T-helper 17 cell (primary cell): Measurements from ENCODE around the gene ATP1B4. TPM values are rescaled to one million over a fixed set of nuclear protein-coding genes. Genes with fewer than 3 reads are reported as not detected.

Source experiments
- ATAC-seq: fragments of 150-1000 bp; cut with Tn5 transposase; 2 replicates; pipeline ENCODE4 v1.10.0; 2021; ENCODE audit warnings: mild to moderate bottlenecking, moderate library complexity
- DNase-seq, 3 donors: peaks; one replicate each; pipeline versions ENCODE4 v3.0.0 to v3.0.0-alpha.2; 2020 to 2021
- H3K9me3 ChIP-seq: one replicate; pipeline ENCODE4 v1.7.0; 2013; ENCODE audit warnings: low read length, mild to moderate bottlenecking; ENCODE audit not compliant: control insufficient read depth, poor library complexity, severe bottlenecking
- H3K27ac Mint-ChIP-seq: one replicate; pipeline ENCODE4 v1.8.0; 2022; ENCODE audit warnings: mild to moderate bottlenecking, moderate library complexity, mixed read lengths
- H3K27me3 Mint-ChIP-seq: one replicate; pipeline ENCODE4 v1.8.0; 2022; ENCODE audit warnings: mixed read lengths
- H3K36me3 Mint-ChIP-seq: one replicate; pipeline ENCODE4 v1.8.0; 2022; ENCODE audit warnings: low read depth, mixed read lengths
- H3K4me1 Mint-ChIP-seq: one replicate; pipeline ENCODE4 v1.8.0; 2022; ENCODE audit warnings: mild to moderate bottlenecking, mixed read lengths
- H3K4me3 Mint-ChIP-seq: one replicate; pipeline ENCODE4 v1.8.0; 2022; ENCODE audit warnings: mild to moderate bottlenecking, moderate library complexity, mixed read lengths
- total RNA-seq, 4 donors: library from RNA in 2 of 4; stranded (reverse) in 2 of 4; gene quantifications; one replicate each; pipeline ENCODE4 v1.2.3 and lab custom pipeline; 2022 to 2026

ATP1B4 gene
- total RNA-seq, 2 donors from 2014 or later: not detected

DNA sequence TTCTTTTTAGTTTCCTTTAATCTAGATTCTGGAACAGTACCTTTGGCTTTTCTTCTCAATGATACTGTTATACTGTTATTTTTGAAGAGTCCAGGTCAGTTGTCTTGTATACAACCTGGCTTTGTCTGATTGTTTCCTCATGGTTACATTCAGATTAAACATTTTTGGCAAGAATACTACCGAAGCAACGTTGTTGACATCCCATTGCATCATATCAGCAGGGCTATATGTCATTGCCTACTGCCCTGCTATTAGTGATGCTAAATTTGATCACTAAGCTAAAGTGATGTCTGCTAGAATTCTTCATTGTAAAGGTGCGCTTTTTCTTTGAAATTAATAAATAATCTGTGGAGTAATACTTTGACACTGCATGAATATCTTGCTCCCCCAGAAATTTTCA lies 5.8 kb upstream of the ATP1B4 start:
- H3K27me3 Mint-ChIP-seq: peaks cover 5% of the 10 kb centered on the region
- H3K27ac Mint-ChIP-seq: no peak overlapping the region
- DNase-seq (no peak), ATAC-seq (no peak)
- H3K9me3 ChIP-seq: no peaks in the 10 kb centered on the region
- H3K4me3 Mint-ChIP-seq: no peak overlapping the region
- H3K36me3 Mint-ChIP-seq: no peaks in the 10 kb centered on the region
- no peaks in the 10 kb centered on the region for H3K4me1 Mint-ChIP-seq

DNA sequence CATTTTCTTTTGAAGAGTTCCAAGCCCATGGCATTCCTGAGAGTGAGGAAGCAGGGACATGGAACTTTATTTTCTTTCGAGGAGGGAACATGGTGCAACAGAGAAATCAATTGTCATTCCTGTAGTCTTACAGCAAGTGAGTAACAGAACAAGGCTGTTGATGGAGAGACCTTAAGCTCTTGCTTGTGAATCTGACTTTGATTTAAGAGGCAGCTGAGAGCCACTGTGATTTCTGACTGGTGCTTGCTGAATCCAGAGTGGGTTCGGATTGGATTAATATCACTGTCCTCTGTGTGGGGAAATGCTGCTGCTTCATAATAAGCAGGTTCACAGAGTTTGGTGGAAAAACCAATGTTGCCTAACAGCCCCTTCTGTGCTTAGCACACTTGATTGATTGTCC lies 4.7 kb upstream of the ATP1B4 start:
- Mint-ChIP-seq H3K27ac (no peak overlapping the region), H3K36me3 (no peaks in the 10 kb centered on the region), H3K27me3 (peaks cover 5% of the 10 kb centered on the region), H3K4me1 (no peaks in the 10 kb centered on the region), H3K4me3 (no peak overlapping the region)
- H3K9me3 ChIP-seq: no peaks in the 10 kb centered on the region
- ATAC-seq: no peak
- no peak for DNase-seq

DNA sequence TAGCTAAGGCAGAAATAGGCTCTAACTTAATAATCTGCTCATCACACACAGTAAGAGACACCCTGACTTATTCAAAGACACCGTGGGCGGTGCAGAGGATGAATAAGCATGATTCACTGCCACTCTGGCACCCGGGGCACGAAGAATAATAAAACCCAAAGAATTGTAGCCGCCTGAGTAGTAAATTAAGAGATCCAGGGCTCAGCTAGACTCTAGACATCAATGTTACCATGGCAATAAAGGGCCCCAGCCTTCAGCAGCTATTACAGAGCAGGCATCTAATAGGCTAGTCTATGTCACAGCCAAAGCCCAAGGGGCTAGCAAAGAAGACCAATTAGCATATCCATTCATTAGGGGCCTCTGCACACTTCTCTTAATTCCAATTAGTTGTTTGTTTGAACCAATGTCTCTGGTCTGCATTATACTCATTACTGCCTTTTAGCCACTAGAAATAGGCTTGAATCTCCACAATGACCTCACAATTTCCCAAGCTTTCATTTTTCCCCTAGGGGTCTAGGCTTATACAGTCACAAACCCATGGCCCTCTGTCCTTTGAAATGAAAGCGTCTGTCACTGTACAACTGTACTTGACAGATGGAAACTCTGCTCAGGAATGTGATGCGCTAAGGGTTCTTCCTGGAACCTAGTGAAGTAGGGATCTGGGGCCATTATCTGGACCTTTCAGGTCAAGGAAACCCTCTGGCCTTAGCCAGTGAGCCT lies 3.0 kb upstream of the ATP1B4 start:
- Mint-ChIP-seq H3K4me3 (no peak overlapping the region), H3K27me3 (peaks cover 5% of the 10 kb centered on the region), H3K36me3 (no peaks in the 10 kb centered on the region), H3K27ac (no peak overlapping the region), H3K4me1 (no peaks in the 10 kb centered on the region)
- DNase-seq: no peak
- ATAC-seq: no peak
- no peaks in the 10 kb centered on the region for H3K9me3 ChIP-seq

DNA sequence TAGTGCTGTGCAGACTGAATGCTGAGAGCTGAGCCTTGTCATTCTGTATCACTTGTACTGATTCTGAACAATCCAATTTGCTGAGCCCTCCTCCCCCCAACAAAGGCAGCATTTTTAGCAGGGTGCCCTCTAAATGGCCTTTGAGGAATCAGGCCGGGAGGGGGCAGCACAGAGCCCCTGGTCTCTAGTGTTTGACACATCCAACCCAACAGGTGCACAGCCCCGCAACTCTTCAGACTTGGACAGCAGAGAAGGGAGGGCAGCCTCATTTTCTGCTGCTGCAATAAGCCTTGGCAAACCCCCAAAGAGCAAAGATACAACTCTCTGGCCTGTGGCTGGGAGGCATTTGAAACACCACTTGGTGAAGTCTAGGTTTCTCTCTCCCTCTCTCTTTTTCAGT lies 3.4 kb downstream of the ATP1B4 start:
- no peak overlapping the region for H3K27ac Mint-ChIP-seq
- no peaks in the 10 kb centered on the region for H3K36me3 Mint-ChIP-seq
- no peaks in the 10 kb centered on the region for H3K4me1 Mint-ChIP-seq
- no peak overlapping the region for H3K4me3 Mint-ChIP-seq
- DNase-seq (peak; percentile 12 to 22 (median 22)), ATAC-seq (peak; percentile 54)
- no peaks in the 10 kb centered on the region for H3K27me3 Mint-ChIP-seq
- H3K9me3 ChIP-seq: no peaks in the 10 kb centered on the region

DNA sequence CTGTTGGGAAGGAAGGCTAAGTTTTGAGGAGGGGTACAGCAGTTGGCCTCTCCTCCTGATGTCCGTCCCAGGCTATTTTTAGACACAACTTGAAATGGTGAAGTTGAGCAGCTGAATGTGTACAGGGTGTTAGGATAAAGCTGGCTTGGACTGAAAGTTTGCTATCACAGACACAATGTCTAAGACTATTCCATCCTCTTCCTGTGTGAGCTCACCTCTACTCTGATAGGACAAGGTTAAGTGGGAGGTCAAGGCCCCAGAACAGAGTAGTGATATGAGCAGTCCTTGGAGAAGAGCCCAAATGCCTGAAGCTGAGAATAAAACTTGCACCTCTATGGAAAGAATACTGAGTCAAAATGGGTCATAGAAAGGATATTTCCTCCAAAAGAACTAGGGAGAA lies 4.1 kb downstream of the ATP1B4 start:
- no peak for ATAC-seq
- Mint-ChIP-seq H3K4me1 (no peaks in the 10 kb centered on the region), H3K27me3 (no peaks in the 10 kb centered on the region), H3K4me3 (no peak overlapping the region), H3K36me3 (no peaks in the 10 kb centered on the region), H3K27ac (no peak overlapping the region)
- no peak for DNase-seq
- H3K9me3 ChIP-seq: no peaks in the 10 kb centered on the region

DNA sequence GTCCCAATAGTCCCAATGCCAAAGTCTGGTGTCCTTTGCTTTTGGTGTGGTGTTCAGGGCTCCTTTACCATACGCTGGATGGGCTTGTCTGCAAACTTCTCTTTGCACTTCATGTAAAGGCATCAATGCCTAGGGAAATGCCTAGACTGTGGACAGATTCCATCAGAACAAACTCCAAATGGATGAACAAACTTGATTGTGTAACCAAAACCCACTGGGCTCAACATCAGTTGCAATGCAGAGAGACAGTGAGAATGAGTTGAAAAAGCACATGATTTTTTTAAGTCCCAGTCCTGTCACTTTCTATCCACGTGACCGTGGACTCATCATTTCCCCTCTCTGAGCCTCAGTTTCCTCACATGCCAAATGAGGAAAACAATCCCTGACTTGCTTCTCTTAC lies 4.9 kb downstream of the ATP1B4 start:
- Mint-ChIP-seq H3K4me3 (no peak overlapping the region), H3K36me3 (no peaks in the 10 kb centered on the region), H3K4me1 (no peaks in the 10 kb centered on the region), H3K27me3 (no peaks in the 10 kb centered on the region), H3K27ac (no peak overlapping the region)
- no peaks in the 10 kb centered on the region for H3K9me3 ChIP-seq
- ATAC-seq: no peak
- DNase-seq: no peak

DNA sequence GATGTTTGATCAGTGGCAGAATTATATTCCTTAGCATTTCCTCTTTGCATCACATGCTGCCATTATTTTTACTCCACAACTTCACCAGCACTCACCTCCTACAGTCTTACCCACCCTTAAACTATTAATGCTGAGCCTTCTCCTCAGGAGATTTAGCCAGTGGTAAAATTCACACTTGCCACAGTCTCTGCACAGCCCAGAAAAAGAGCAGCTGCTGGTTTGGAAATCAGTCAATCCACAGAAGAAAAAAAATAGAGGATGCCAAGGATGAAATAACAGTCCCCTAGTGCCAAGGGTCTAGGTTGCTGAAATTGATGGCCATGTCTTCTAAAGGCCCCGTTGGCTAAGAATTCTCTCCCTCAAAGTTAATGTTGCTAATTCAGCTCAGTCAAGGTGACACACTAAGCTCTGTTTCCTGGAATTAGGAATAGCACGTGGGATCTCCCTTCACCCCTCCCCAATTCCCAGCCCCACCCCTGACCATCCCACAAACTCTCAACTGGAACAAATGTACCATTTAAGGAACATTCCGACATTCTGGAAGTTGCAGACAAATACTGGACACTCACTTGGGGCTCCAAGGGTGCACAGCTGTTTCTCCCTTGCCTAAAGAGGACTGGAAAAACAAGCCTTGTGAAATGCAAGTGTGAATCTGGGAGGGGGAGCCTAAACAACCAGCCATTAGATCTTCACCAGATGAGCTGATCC lies 5.7 kb downstream of the ATP1B4 start:
- Mint-ChIP-seq H3K4me3 (no peak overlapping the region), H3K27ac (no peak overlapping the region), H3K36me3 (no peaks in the 10 kb centered on the region), H3K27me3 (no peaks in the 10 kb centered on the region), H3K4me1 (no peaks in the 10 kb centered on the region)
- no peaks in the 10 kb centered on the region for H3K9me3 ChIP-seq
- DNase-seq: no peak
- no peak for ATAC-seq

DNA sequence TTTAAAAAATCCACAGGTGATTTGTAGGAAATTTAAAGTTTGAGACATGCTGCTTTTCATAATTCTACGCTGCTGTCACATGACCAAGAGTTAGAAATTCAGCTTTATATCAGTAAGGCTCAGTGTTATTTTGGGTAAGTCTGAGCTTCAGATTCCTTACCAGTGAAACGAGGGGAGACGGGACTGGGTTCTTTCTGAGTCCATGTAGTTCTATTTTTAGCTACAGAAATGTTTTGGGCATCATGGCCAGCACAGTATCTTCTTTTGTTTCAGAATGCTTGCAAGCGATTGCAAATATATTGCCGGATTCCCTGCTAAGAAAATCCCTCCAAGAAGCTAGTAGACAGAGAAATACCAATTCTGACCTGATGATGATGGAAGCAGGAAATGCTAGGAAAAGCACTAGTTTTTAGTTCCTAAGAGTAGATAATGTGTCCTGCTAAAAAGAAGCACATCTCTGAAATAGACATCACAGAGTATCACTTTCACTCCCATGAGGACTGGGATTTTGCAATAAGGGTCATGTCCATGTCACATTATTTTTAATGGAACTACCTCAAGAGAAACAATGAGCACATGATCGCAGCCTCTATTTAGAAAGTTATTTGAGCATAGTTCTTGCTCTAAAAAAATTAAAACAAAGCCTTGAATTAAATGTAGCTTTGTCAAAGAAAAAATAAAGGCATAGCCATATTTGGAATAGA lies 10.9 kb downstream of the ATP1B4 start:
- Mint-ChIP-seq H3K27ac (no peak overlapping the region), H3K36me3 (no peaks in the 10 kb centered on the region), H3K4me1 (no peaks in the 10 kb centered on the region), H3K27me3 (no peaks in the 10 kb centered on the region), H3K4me3 (no peak overlapping the region)
- no peak for ATAC-seq
- DNase-seq: no peak
- no peaks in the 10 kb centered on the region for H3K9me3 ChIP-seq

DNA sequence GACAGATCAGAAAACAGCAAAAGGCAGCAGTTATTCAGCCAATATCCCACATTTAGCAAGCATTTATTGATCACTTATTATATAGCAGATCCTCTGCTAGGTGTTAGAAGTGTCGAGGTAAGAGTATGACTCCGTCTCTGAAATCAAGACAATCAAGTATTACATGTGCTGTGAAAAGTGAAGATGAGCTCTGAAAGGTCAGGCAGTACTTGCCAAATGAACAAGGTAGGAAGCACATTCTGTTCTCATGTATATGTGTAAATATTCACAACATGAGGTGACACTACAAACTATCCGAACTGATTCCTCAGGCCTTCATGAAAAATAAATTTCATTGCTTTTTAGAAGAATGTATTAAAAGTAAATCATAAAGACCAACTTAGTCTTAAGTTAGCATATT lies 15.3 kb downstream of the ATP1B4 start:
- H3K4me3 Mint-ChIP-seq: no peak overlapping the region
- DNase-seq (no peak), ATAC-seq (no peak)
- H3K36me3 Mint-ChIP-seq: no peaks in the 10 kb centered on the region
- peaks cover 5% of the 10 kb centered on the region for H3K27me3 Mint-ChIP-seq
- H3K27ac Mint-ChIP-seq: no peak overlapping the region
- H3K9me3 ChIP-seq: no peaks in the 10 kb centered on the region
- peaks cover 6% of the 10 kb centered on the region for H3K4me1 Mint-ChIP-seq

DNA sequence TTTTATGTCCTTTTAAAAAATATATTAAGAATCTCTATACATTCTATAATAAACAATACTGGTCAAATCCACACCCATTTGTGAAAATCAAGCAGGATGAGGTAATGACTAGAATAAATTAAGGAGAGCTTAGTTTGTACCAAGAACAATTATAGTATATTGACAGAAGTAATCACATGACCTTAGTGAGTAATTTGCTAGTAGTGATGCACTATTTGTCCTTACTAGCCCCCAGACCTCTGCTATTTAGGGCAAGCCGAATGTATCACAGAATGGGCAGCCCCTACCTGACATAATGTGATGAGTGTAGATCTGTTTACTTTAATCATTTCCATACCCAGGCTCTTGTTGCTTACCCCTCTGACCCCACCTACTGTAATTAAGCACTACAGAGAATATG lies 15.8 kb downstream of the ATP1B4 start:
- Mint-ChIP-seq H3K4me3 (no peak overlapping the region), H3K36me3 (no peaks in the 10 kb centered on the region), H3K27ac (no peak overlapping the region), H3K27me3 (peaks cover 5% of the 10 kb centered on the region), H3K4me1 (peaks cover 6% of the 10 kb centered on the region)
- DNase-seq (no peak), ATAC-seq (no peak)
- H3K9me3 ChIP-seq: no peaks in the 10 kb centered on the region

DNA sequence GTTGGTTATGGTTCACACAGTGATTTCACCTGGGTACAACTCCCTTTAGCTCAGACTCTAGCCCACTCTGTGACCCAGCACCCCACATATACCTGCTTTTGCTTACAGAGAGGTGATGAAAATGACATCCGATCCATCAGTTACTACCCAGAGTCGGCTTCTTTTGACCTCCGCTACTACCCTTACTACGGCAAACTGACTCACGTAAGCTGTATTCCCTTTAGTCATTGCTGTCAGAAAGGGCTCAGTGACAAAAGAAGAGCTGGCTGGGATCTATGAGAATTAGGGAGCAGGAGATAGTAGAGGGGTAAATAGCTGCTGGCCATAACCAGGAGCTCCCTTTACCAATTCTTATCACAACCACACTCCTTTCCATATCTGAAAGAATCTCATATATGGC lies 16.7 kb downstream of the ATP1B4 start:
- ATAC-seq (no peak), DNase-seq (no peak)
- H3K27me3 Mint-ChIP-seq: peaks cover 5% of the 10 kb centered on the region
- H3K9me3 ChIP-seq: no peaks in the 10 kb centered on the region
- no peak overlapping the region for H3K27ac Mint-ChIP-seq
- peaks cover 6% of the 10 kb centered on the region for H3K4me1 Mint-ChIP-seq
- no peak overlapping the region for H3K4me3 Mint-ChIP-seq
- H3K36me3 Mint-ChIP-seq: no peaks in the 10 kb centered on the region

DNA sequence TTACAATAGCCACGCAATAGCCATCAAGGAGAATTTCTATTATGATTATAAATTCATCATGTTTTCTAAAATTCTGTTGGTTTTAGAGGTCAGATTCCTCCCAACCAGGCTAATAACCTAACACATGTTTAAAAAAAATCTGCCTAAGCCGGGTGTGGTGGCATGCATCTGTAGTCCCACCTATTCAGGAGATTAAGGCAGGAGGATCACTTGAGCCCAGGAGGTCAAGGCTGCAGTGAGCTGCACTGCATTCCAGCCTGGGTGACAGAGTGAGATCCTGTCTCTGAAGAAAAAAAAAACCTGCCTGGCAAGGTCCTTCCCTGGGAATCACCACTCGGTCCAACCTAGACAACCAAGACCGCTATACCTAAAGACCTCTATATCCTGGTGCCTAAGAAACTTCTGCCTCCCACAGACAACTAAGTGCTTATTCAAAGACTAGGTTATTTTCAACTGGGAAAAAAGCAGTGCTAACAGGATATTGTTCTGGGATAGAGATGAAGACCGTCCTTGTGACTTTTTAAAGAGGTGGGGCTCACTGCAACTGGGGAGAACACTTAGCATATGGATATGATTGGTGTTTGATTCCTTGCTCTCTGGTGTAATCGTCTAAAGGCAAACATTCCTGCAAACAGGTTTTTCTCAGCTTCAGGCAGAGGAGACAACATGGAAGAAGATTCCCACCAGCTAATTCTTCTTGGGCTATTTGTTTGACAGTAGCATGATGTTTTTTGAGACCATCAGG lies 18.2 kb downstream of the ATP1B4 start:
- Mint-ChIP-seq H3K36me3 (no peaks in the 10 kb centered on the region), H3K27ac (no peak overlapping the region), H3K4me3 (no peak overlapping the region), H3K4me1 (peaks cover 6% of the 10 kb centered on the region), H3K27me3 (peaks cover 5% of the 10 kb centered on the region)
- no peak for DNase-seq
- no peak for ATAC-seq
- H3K9me3 ChIP-seq: no peaks in the 10 kb centered on the region

DNA sequence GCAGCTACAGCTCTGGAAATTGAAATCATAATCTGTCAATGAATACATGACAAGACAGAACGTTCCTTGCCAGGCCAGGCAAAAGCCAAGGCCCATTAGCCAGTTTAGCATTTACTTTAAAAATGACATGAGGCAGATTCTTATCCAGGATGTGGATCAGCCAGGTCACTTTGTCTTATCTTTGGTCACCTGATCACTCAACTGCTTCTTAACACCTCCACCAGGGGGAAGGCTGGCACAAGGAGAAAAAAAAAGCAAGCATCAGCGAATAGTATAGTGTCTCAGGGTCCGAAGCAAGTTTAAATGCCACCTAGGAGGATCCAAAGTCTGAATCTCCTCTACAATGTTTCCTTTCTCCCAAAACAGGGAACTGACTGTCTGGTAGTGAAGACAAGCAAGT lies 18.8 kb downstream of the ATP1B4 start:
- DNase-seq: peak in 1 of 3 donors; percentile 4
- Mint-ChIP-seq H3K4me3 (no peak overlapping the region), H3K4me1 (peaks cover 6% of the 10 kb centered on the region)

More for the DNA sequence above, 18.8 kb downstream of the ATP1B4 start:
- H3K9me3 ChIP-seq: no peaks in the 10 kb centered on the region
- Mint-ChIP-seq H3K36me3 (no peaks in the 10 kb centered on the region), H3K27me3 (peaks cover 5% of the 10 kb centered on the region), H3K27ac (no peak overlapping the region)
- peak; percentile 80 for ATAC-seq
